Liver (tissue), 9 donors: ENCODE measurements around the gene ISG15. TPM values are rescaled to one million over a fixed set of nuclear protein-coding genes. Genes with fewer than 3 reads are reported as not detected.

ENCODE experiments used
- DNase-seq: peaks from one replicate; pipeline ENCODE4 v3.0.0-alpha.2; 2017; ENCODE audit warnings: low spot score
- H3K27ac ChIP-seq, 2 donors: one replicate each; pipeline ENCODE4 v1.7.0; 2013; ENCODE audit warnings: inconsistent platforms in 2 of 2, low read length in 2 of 2, control low read depth in 1 of 2, low read depth in 1 of 2, mild to moderate bottlenecking in 1 of 2
- H3K27me3 ChIP-seq, 4 donors: one replicate each; pipeline versions ENCODE4 v1.6.1 to v1.7.0; 2013; ENCODE audit warnings: low read length in 3 of 4, inconsistent platforms in 1 of 4, mild to moderate bottlenecking in 1 of 4, moderate library complexity in 1 of 4; ENCODE audit not compliant: control insufficient read depth in 4 of 4, insufficient read depth in 4 of 4
- H3K36me3 ChIP-seq, 4 donors: one replicate each; pipeline versions ENCODE4 v1.6.1 to v1.7.0; 2013; ENCODE audit warnings: low read length in 3 of 4, mild to moderate bottlenecking in 3 of 4, low read depth in 1 of 4, moderate library complexity in 1 of 4; ENCODE audit not compliant: control insufficient read depth in 4 of 4, insufficient read depth in 3 of 4
- H3K4me1 ChIP-seq, 4 donors: one replicate each; pipeline versions ENCODE4 v1.6.1 to v1.7.0; 2013; ENCODE audit warnings: low read length in 3 of 4, mild to moderate bottlenecking in 3 of 4, moderate library complexity in 1 of 4; ENCODE audit not compliant: control insufficient read depth in 4 of 4, insufficient read depth in 4 of 4
- H3K4me3 ChIP-seq, 3 donors: one replicate each; pipeline versions ENCODE4 v1.6.1 to v1.7.0; 2013; ENCODE audit warnings: low read length in 3 of 3, control low read depth in 1 of 3, low read depth in 1 of 3, mild to moderate bottlenecking in 1 of 3
- H3K9ac ChIP-seq, 2 donors: one replicate each; pipeline ENCODE4 v1.7.0; 2013; ENCODE audit warnings: low read length in 2 of 2, mild to moderate bottlenecking in 2 of 2, moderate library complexity in 2 of 2, control low read depth in 1 of 2, low read depth in 1 of 2
- H3K9me3 ChIP-seq, 4 donors: one replicate each; pipeline versions ENCODE4 v1.6.1 to v1.7.0; 2013; ENCODE audit warnings: low read length in 3 of 4; ENCODE audit not compliant: control insufficient read depth in 4 of 4
- ATF3 ChIP-seq: IDR thresholded peaks from 2 replicates; pipeline ENCODE4 v1.6.1; 2016; ENCODE audit warnings: antibody characterized with exemption
- CTCF ChIP-seq: fragments of 150-350 bp; IDR thresholded peaks from 2 replicates; pipeline ENCODE4 v1.5.1; 2017; ENCODE audit warnings: improper control_type of control experiment, low read depth, low read length; ENCODE audit not compliant: missing input control
- EGR1 ChIP-seq, 2 donors: IDR thresholded peaks; 2 replicates each; pipeline ENCODE4 v1.6.1; 2016 to 2018; ENCODE audit warnings: antibody characterized with exemption in 2 of 2, low read depth in 2 of 2
- FOXA1 ChIP-seq: IDR thresholded peaks from 2 replicates; pipeline ENCODE4 v1.6.1; 2016; ENCODE audit warnings: antibody characterized with exemption
- FOXA2 ChIP-seq: IDR thresholded peaks from 2 replicates; pipeline ENCODE4 v1.6.1; 2016; ENCODE audit warnings: antibody characterized with exemption
- GABPA ChIP-seq, 2 donors: IDR thresholded peaks in 1 of 2; conservative IDR thresholded peaks in 1 of 2; 2 replicates each; pipeline ENCODE4 v1.6.1; 2016; ENCODE audit warnings: antibody characterized with exemption in 2 of 2, mild to moderate bottlenecking in 1 of 2, moderate library complexity in 1 of 2
- HNF4A ChIP-seq, 2 donors: conservative IDR thresholded peaks; 2 replicates each; pipeline ENCODE4 v1.6.1; 2016; ENCODE audit warnings: antibody characterized with exemption in 2 of 2, mild to moderate bottlenecking in 2 of 2
- REST ChIP-seq: IDR thresholded peaks from 2 replicates; pipeline ENCODE4 v1.6.1; 2016; ENCODE audit warnings: antibody characterized with exemption, mild to moderate bottlenecking
- SP1 ChIP-seq: IDR thresholded peaks from 2 replicates; pipeline ENCODE4 v1.6.1; 2018; ENCODE audit warnings: antibody characterized with exemption, mild to moderate bottlenecking
- TAF1 ChIP-seq: conservative IDR thresholded peaks from 2 replicates; pipeline ENCODE4 v1.6.1; 2016; ENCODE audit warnings: antibody characterized with exemption, mild to moderate bottlenecking
- WGBS: extraction: QIAGEN DNeasy Blood & Tissue Kit; methylation state at CpG from one replicate; pipeline ENCODE4 v1.1.7; 2013; 5-methylcytosine and 5-hydroxymethylcytosine counted together
- polyA plus RNA-seq, 2 donors: library from polyadenylated mRNA; stranded (reverse) in 1 of 2; unstranded in 1 of 2; fragments of 200-250 nt in 1 of 2; fragments of >200 nt in 1 of 2; fragmentation: Nextera tagmentation in 1 of 2; extraction: Ambion mirVana in 1 of 2; gene quantifications; one replicate each; pipeline versions ENCODE4 v1.2.1 to v1.2.3, GENCODE V29; 2013 to 2015
- total RNA-seq, 2 donors: library from RNA; depleted of rRNA; stranded (reverse); fragments of >200 nt; gene quantifications; one replicate each; pipeline ENCODE4 v1.2.3, GENCODE V29; 2014
- donor health status: healthy.
- donor health status: healthy.
- donor health status: healthy.
- donor health status: healthy.
- donor health status: healthy.

Gene ISG15
- total and polyA plus RNA-seq, 4 donors = 9.3 to 89.4 (median 56.5) TPM

GRCh38 chr1:978069-978834 lies 35.0 kb upstream of the ISG15 start:
- no peak overlapping the region for H3K9ac ChIP-seq
- H3K36me3 ChIP-seq = no peaks in the 10 kb centered on the region
- DNase-seq = no peak
- WGBS = 92% methylated on average over 44 of the region's 44 CpGs
- peaks cover 2 to 13% (median 4%) of the 10 kb centered on the region in 4 donors for H3K27me3 ChIP-seq
- no peak overlapping the region for H3K27ac ChIP-seq
- no peaks in the 10 kb centered on the region for H3K9me3 ChIP-seq
- peaks cover 0 to 6% (median under 1%) of the 10 kb centered on the region in 4 donors for H3K4me1 ChIP-seq
- no peak for TF ChIP-seq GABPA (IDR thresholded peaks at IDR 0.05 in 1 of 2, conservative IDR thresholded peaks at IDR 0.05 in 1 of 2)
- TF ChIP-seq EGR1 (IDR thresholded peaks at IDR 0.05; ENCODE audit: low read depth in 2 of 2) = no peak
- TF ChIP-seq FOXA2 = no peak
- TF ChIP-seq ATF3 = no peak
- no peak for TF ChIP-seq CTCF
- TF ChIP-seq FOXA1 = no peak
- no peak for TF ChIP-seq TAF1
- H3K4me3 ChIP-seq = no peak overlapping the region

GRCh38 chr1:978835-979743 lies 34.2 kb upstream of the ISG15 start:
- no peak for DNase-seq
- 90% methylated on average over 60 of the region's 60 CpGs for WGBS
- Histone ChIP-seq H3K9ac (no peak overlapping the region), H3K9me3 (no peaks in the 10 kb centered on the region), H3K36me3 (no peaks in the 10 kb centered on the region), H3K27me3 (peaks cover 2 to 5% (median 4%) of the 10 kb centered on the region in 4 donors), H3K4me3 (no peak overlapping the region), H3K4me1 (peaks cover 0 to 6% (median under 1%) of the 10 kb centered on the region in 4 donors), H3K27ac (no peak overlapping the region)
- TF ChIP-seq EGR1 (IDR thresholded peaks at IDR 0.05; ENCODE audit: low read depth in 2 of 2) (no peak), HNF4A (conservative IDR thresholded peaks at IDR 0.05) (no peak), REST (no peak), FOXA2 (no peak), SP1 (no peak)
